CD4-positive, alpha-beta T cell treated with Interleukin-17A for 4 hours (primary cell): ENCODE results near the gene ACTN4.

Experiments used
- DNase-seq: peaks from one replicate; pipeline ENCODE4 v3.0.0-alpha.2; 2020; ENCODE audit warnings: mixed read lengths

ACTN4 gene

DNA sequence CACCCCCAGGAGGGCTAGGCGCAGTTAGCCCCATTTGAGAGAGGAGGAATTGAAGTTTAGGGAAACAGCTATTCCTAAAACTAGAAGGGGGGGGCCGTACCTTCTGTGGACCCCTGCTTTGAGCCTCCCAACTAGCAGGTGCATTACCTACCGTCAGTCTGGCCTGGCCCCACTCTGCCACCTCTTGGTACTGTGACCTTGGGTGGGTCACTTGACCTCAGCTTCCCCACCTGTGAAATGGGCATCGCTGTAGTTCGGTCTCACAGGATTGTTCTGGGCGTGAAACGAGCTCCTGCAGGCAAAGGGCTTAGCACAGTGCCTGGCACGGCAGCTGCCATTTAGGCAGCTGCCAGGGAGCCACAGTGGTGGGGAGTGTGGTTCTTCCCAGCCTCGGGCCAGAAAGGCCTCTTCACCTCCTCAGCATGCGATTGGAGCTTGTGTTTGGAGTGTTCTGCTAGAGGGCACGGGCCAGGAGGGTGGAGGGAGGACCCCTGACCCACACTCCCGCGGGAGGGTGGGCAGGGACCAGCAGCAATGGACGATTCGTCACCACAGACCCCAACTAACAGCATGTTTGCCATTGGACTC, 64.8 kb downstream of the ACTN4 start:
- DNase-seq = no peak

DNA sequence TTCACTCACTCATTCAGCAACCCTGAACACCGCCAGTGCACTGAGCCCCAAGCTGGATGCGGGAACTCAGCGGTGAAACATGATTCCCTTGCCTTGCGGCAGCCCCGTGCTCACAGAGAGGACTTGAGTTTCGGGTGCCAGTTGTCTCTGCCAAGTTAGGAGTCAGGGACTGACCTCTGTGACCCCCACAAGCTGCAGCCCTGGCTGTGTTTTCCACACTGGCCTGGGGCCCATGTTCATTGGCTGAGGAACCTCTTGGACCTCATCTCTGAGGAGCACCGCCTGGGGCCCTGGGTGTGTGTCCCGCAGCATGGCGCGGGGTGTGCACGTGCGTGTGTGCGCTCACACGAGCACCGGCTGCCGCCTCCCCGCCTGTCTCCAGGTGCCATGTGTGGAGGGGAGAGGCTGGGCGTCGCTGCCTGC, 65.8 kb downstream of the ACTN4 start:
- DNase-seq = no peak

GRCh38 chr19:38713865-38714264, 66.4 kb downstream of the ACTN4 start:
- DNase-seq = no peak

GRCh38 chr19:38714354-38714778, 66.9 kb downstream of the ACTN4 start:
- DNase-seq = no peak

DNA sequence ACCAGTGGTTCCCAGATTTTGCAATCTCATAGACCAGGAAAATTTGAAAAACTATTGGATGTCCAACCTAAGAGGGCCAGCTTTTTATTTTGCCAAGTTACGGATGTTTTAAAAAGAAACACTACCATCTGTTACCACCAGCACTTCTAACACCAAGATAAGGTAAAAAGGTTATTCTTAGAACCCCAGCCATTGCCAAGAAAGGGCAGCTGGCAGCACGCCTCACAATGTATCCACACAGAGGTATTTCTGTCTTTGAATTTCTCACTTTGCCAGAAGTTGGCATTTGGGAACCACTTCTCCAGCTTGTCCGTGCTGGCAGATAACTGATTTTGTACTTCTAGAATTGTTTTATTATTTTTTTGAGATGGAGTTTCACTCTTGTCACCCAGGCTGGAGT, 68.1 kb downstream of the ACTN4 start:
- DNase-seq = no peak

DNA sequence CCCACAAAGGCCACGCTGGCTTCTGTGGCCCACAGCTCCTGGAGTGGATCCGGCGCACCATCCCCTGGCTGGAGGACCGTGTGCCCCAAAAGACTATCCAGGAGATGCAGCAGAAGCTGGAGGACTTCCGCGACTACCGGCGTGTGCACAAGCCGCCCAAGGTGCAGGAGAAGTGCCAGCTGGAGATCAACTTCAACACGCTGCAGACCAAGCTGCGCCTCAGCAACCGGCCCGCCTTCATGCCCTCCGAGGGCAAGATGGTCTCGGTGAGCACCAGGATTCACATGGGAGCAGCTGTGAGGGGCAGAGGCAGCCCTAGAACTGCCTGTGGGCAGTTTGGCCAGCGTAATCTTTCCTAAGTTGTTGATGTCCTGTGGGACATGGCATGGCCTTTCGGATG, 69.6 kb downstream of the ACTN4 start:
- no peak for DNase-seq

DNA sequence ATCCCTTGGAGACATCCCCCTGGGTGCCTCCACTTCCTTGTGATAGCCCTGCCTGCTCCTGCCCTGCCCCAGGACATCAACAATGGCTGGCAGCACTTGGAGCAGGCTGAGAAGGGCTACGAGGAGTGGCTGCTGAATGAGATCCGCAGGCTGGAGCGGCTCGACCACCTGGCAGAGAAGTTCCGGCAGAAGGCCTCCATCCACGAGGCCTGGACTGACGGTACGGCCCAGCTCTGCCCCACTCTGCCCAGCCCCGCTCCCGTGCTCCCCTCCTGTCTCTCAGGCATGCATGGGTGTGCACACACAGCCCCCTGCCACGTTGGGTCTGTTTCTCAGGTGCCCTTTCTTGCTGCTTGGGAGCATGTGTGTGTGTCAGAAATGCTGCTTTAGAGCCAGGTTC, 70.4 kb downstream of the ACTN4 start:
- no peak for DNase-seq

- DNase-seq = no peak
Observed at GRCh38 chr19:38718747-38719543, 71.5 kb downstream of the ACTN4 start.

DNA sequence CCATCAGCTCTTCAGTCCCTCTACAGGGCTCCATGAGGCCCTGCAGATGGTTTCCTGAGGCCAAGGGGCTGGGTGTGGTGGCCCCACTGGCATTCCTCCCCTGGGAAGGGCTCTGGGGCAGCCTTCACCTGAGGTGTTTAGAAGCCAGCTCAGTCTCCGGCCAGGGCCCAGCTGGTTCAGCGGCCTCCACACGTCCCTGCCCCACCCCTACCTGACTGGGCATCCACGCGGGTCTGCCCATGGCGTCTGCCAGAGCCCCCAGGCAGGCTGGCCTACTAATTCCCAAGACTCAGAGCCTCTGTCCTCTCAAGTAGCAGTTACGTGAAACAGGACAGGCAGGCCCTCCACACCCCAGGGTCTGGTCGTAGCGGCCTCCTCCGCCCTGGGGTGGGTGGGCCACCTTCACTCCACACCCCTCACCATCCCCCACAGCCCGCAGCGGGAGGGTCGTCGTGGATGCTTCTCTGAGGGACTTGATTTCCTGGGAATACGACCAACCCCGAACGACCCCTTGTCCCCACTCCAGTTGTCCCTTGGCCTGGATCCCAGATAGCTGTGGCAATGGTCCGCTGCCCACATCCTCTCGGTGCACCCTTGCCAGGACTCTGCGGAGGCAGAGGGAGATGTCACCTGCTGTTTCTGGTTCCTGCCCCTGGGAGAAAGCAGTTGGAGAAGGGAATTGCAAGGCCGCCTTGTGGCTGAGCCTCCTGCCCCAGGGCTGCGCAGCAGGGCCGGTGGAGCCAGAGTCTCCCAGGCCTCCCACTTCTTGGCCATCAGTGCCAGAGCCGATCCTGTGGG, 72.5 kb downstream of the ACTN4 start:
- no peak for DNase-seq

GRCh38 chr19:38720559-38721236, 73.2 kb downstream of the ACTN4 start:
- no peak for DNase-seq

DNA sequence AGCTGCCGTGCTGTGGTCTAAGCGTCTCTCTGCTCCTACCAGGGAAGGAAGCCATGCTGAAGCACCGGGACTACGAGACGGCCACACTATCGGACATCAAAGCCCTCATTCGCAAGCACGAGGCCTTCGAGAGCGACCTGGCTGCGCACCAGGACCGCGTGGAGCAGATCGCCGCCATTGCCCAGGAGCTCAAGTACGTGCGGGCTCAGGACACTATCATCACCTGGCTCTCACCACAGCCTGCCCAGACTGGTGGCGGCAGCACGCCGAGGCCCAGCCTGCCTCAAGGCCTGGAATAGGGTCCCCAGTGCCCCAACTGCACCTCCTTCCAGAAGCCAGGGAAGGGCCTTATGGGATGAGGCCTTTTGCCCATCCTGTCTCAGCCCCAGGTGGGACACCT, 74.0 kb downstream of the ACTN4 start:
- no peak for DNase-seq

- DNase-seq = no peak
Observed at GRCh38 chr19:38721979-38722773, 74.7 kb downstream of the ACTN4 start.

- DNase-seq = no peak
Observed at GRCh38 chr19:38722947-38723605, 75.6 kb downstream of the ACTN4 start.

DNA sequence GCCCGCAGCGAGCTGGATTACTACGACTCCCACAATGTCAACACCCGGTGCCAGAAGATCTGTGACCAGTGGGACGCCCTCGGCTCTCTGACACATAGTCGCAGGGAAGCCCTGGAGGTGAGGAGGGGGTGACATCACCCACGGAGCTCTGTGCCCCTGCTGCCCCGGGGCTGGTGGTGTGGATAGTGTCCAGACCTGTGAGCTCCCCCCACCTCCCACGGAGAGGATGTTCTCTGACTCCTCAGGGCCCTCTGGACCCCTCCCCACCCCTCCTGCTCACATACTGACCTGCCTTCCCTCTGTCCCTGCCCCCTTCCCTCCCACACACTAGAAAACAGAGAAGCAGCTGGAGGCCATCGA, 76.1 kb downstream of the ACTN4 start:
- DNase-seq = no peak

DNA sequence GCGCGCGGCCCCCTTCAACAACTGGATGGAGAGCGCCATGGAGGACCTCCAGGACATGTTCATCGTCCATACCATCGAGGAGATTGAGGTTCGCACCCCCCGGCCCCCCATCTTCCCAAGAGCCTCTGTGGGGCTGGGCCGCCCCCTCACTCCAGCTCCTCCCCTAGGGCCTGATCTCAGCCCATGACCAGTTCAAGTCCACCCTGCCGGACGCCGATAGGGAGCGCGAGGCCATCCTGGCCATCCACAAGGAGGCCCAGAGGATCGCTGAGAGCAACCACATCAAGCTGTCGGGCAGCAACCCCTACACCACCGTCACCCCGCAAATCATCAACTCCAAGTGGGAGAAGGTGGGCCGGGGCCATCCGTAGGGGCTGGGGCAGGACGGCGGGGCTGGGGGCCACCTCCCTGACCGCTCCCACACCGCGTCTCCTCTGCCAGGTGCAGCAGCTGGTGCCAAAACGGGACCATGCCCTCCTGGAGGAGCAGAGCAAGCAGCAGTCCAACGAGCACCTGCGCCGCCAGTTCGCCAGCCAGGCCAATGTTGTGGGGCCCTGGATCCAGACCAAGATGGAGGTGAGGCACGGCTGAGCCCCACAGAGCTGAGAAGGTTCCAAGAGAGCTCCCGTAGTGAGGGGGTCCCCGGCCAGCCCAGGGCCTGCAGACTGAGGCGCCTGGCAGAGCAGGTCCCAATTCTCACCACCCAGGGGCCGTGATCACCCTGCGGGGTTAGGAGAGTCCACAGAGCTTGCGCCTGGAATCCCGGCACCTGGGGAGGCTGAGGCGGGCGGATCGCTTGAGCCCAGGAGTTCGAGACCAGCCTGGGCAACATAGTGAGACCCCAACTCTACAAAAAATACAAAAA, 76.8 kb downstream of the ACTN4 start:
- no peak for DNase-seq

GRCh38 chr19:38725469-38726283, 78.2 kb downstream of the ACTN4 start:
- DNase-seq = no peak

GRCh38 chr19:38726284-38726673, 78.8 kb downstream of the ACTN4 start:
- no peak for DNase-seq

- DNase-seq = no peak
Observed at GRCh38 chr19:38726761-38727301, 79.4 kb downstream of the ACTN4 start.

- DNase-seq = no peak
Observed at GRCh38 chr19:38727306-38727867, 79.9 kb downstream of the ACTN4 start.
